Activated T-helper 1 cell treated with anti-CD3 and anti-CD28 coated beads, Interleukin-12 subunit alpha, Interleukin-12 subunit beta, Interleukin-2, Interleukin-4 antibody, amounts not matched to agents 30 ng/mL and 10 ng/mL and 1 ng/mL, durations not matched to agents 14 hours and 24 hours and 36 hours (primary cell): ENCODE data around the gene CRTC3. TPM values are rescaled to one million over a fixed set of nuclear protein-coding genes. Genes with fewer than 3 reads are reported as not detected.

Source experiments
- DNase-seq: peaks from one replicate; pipeline ENCODE4 v3.0.0; 2021; ENCODE audit warnings: low spot score
- H3K27ac Mint-ChIP-seq: one replicate; pipeline ENCODE4 v1.8.0; 2021; ENCODE audit warnings: mild to moderate bottlenecking, mixed read lengths
- H3K27me3 Mint-ChIP-seq: one replicate; pipeline ENCODE4 v1.8.0; 2022; ENCODE audit warnings: mild to moderate bottlenecking, moderate library complexity, mixed read lengths; ENCODE audit not compliant: insufficient read depth
- H3K36me3 Mint-ChIP-seq: one replicate; pipeline ENCODE4 v1.8.0; 2021; ENCODE audit warnings: low read depth, mixed read lengths
- H3K4me1 Mint-ChIP-seq: one replicate; pipeline ENCODE4 v1.8.0; 2021; ENCODE audit warnings: low read depth, mixed read lengths
- H3K4me3 Mint-ChIP-seq: one replicate; pipeline ENCODE4 v1.8.0; 2021; ENCODE audit warnings: mild to moderate bottlenecking, moderate library complexity, mixed read lengths
- H3K9me3 Mint-ChIP-seq: one replicate; pipeline ENCODE4 v1.8.0; 2021; ENCODE audit warnings: mixed read lengths
- intact Hi-C: fragments of 100-400 bp; cut with micrococcal nuclease; formaldehyde crosslinking; loops from one replicate; pipeline ENCODE4 v1.15.1; 2024
- total RNA-seq: library from RNA; stranded (reverse); gene quantifications from 2 replicates; pipeline ENCODE4 v1.2.3, GENCODE V29; 2022

CRTC3 gene
- total RNA-seq, 1 donor from 2014 or later, result 54.0 TPM

DNA sequence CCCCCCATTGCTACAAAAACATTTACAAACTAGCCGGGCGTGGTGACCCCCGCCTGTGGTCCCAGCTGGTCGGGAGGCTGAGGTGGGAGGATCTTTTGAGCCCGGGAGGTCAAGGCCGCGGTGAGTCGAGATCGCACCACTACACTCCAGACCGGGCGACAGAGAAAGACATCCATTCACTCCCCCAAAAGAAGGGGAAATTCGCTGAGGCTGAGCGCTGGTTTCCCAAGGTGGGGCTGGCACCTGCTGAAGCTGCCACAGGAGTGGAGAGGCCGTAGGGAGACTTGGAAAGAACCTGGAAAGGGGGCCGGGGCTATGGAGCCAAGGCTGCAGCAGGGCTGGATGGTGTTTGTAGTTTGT is 732 bp upstream of the CRTC3 start:
- peak overlapping the region; percentile 85 for H3K27ac Mint-ChIP-seq
- H3K36me3 Mint-ChIP-seq, result peaks cover 10% of the 10 kb centered on the region
- H3K9me3 Mint-ChIP-seq, result no peaks in the 10 kb centered on the region
- intact Hi-C loops, result loop anchor here (2.0 kb wide), 1 partner anchor 16 kb away; no protein-coding TSS in a partner anchor
- DNase-seq, result no peak
- peak overlapping the region; percentile 89 for H3K4me3 Mint-ChIP-seq
- H3K4me1 Mint-ChIP-seq, result peaks cover 50% of the 10 kb centered on the region
- H3K27me3 Mint-ChIP-seq, result no peaks in the 10 kb centered on the region

DNA sequence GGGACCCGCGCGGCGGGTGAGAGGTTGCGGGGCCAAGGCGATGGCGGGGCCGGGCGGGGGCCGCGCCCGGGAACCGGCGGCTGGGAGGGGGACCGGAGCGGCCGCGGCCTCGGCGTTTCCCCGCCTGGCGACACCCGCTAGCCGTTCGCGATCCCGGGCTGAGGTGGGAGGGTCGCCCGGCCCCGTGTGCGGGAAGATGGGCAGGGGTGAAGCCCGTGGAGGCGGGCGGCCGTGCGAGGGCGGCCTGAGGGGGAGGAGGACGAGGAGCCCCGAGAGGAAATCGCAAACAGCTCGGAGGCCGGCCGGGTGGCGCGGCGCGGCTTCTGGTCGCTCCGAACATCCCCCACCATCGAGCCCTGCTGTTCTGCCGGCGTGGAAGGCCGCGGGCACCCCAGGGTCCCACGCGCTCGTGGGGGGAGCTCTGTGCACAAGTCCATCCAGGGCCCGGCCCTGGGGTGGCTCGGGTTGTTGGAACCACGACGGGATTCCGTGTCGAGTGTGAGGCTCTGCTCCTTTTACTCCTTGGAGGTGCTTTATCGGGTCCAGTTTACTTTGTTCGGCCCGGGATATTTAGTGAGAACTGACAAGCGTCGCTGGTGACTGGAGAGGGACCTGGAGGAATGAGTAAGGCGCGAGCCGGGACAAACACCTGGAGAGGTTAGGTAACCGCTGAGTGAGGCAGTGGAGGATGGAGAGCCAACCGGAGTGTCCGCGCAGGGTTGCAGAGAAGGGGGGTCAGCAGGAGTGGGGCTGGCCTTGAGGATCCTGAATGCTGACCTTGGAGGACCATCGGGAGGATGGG is 728 bp downstream of the CRTC3 start:
- H3K4me3 Mint-ChIP-seq, result peak overlapping the region; percentile 92
- DNase-seq, result peak; percentile 39
- H3K36me3 Mint-ChIP-seq, result peaks cover 12% of the 10 kb centered on the region
- no peaks in the 10 kb centered on the region for H3K9me3 Mint-ChIP-seq
- peak overlapping the region; percentile 85 for H3K27ac Mint-ChIP-seq
- no peaks in the 10 kb centered on the region for H3K27me3 Mint-ChIP-seq
- peaks cover 56% of the 10 kb centered on the region for H3K4me1 Mint-ChIP-seq
- intact Hi-C loops, result loop anchor here (1.0 to 5.0 kb wide), 4 partner anchors 9 to 87 kb away; no protein-coding TSS in a partner anchor

DNA sequence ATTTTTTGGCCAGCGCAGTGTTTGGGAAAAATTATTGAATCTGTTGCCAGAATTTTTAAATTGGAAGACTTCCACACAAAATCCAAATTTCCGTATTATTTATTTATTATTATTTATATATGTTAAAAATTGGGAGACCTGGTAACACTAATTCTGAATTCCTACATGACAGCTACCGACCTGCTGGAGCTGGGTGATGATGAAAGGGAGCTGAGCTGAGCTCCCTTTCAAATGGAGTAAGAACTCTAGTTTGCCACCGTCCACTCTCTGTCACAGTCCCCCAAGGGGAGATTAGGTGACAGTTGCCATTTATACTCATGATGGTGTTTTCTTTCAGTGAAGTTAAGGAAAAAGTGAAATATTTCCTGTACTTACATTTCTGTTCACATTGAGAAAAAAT is 1.4 kb downstream of the CRTC3 start:
- Mint-ChIP-seq H3K4me1 (peaks cover 62% of the 10 kb centered on the region), H3K9me3 (no peaks in the 10 kb centered on the region), H3K36me3 (peaks cover 12% of the 10 kb centered on the region), H3K27me3 (no peaks in the 10 kb centered on the region), H3K4me3 (peak overlapping the region; percentile 92), H3K27ac (peak overlapping the region; percentile 85)
- intact Hi-C loops, result loop anchor here (1.0 to 5.0 kb wide), 3 partner anchors 8 to 86 kb away; no protein-coding TSS in a partner anchor
- no peak for DNase-seq

DNA sequence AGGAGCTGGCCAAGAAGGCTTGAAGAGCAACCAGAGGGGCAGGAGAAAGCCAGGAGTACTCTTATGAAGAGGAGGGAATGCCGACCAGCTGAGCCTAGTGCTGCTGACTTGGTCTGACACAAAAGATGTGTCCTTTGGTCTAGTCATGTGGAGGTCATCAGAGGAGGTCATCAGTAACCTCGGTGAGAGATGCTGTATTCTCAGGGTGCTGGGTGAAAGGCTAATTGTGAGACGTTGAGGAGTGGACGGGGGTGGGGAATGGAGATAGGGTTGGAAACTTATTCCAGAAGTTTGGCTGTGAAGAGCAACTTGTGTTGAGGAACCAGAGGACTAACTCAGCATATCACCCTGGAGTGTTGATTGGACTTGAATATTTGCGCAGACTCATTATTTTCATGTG is 5.5 kb downstream of the CRTC3 start:
- Mint-ChIP-seq H3K27ac (no peak overlapping the region), H3K4me1 (peaks cover 88% of the 10 kb centered on the region), H3K4me3 (no peak overlapping the region), H3K27me3 (no peaks in the 10 kb centered on the region), H3K9me3 (no peaks in the 10 kb centered on the region), H3K36me3 (peaks cover 35% of the 10 kb centered on the region)
- intact Hi-C loops, result no loop called here
- DNase-seq, result no peak

DNA sequence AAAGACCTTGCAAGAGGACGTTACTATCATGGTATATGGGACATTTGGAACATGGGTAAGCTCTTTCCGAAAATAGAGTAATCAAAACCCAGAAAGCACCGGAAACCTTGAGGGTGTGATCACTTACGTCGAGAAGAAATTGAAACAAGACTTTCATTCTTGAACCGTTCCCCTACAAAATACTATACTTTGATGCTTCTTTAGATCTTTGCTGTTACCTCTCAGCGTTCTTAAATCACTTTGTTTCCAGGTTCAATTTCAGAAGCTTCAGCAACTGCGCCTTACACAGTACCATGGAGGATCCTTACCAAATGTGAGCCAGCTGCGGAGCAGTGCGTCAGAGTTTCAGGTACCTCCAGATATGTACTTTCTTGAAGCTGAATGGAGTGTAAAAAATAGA is 10.1 kb downstream of the CRTC3 start:
- peak overlapping the region; percentile 88 for H3K4me3 Mint-ChIP-seq
- intact Hi-C loops, result loop anchor here (1.0 to 2.0 kb wide), 2 partner anchors 8 to 23 kb away; no protein-coding TSS in a partner anchor
- no peaks in the 10 kb centered on the region for H3K9me3 Mint-ChIP-seq
- peak overlapping the region; percentile 97 for H3K27ac Mint-ChIP-seq
- H3K27me3 Mint-ChIP-seq, result no peaks in the 10 kb centered on the region
- DNase-seq, result no peak
- H3K36me3 Mint-ChIP-seq, result peaks cover 46% of the 10 kb centered on the region
- H3K4me1 Mint-ChIP-seq, result peaks cover 81% of the 10 kb centered on the region

DNA sequence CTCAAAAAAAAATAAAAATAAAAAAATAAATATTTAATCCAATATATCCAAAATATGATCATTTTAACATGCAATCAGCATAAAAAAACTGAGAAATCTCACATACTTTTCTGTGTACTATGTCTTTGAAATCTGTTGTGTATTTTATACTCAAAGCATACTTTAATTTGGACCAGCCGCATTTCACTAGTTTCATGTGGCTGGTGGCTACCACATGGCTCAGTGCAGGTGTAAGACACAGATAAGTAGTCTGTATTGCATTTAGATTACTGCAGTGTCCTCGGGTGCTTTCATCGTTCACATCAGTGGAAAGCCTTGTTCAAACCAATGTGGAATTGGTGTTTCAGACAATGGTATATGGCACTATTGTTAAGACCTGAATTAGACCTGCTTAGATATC is 11.0 kb downstream of the CRTC3 start:
- peak overlapping the region; percentile 26 for H3K4me3 Mint-ChIP-seq
- H3K36me3 Mint-ChIP-seq, result peaks cover 51% of the 10 kb centered on the region
- no peaks in the 10 kb centered on the region for H3K9me3 Mint-ChIP-seq
- H3K4me1 Mint-ChIP-seq, result peaks cover 80% of the 10 kb centered on the region
- intact Hi-C loops, result no loop called here
- H3K27me3 Mint-ChIP-seq, result no peaks in the 10 kb centered on the region
- peak overlapping the region; percentile 40 for H3K27ac Mint-ChIP-seq
- DNase-seq, result no peak

DNA sequence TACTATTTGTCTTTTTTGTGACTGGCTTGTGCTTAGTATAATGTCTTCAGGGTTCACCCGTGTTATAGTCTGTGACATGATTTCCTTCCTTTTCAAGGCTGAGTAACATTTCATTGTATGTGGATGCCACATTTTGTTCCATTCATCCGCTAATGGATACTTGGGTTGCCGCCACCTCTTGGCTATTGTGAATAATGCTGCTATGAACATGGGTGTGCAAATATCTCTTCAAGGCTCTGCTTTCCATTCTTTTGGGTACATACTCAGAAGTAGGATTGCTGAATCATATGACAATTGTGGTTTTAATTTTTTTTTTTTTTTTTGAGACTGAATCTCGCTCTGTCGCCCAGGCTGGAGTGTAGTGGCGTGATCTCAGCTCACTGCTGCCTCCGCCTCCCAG is 15.4 kb downstream of the CRTC3 start:
- no peak overlapping the region for H3K4me3 Mint-ChIP-seq
- H3K9me3 Mint-ChIP-seq, result no peaks in the 10 kb centered on the region
- H3K27me3 Mint-ChIP-seq, result no peaks in the 10 kb centered on the region
- no peak for DNase-seq
- H3K36me3 Mint-ChIP-seq, result peaks cover 49% of the 10 kb centered on the region
- intact Hi-C loops, result no loop called here
- H3K27ac Mint-ChIP-seq, result peak overlapping the region; percentile 33
- peaks cover 66% of the 10 kb centered on the region for H3K4me1 Mint-ChIP-seq

DNA sequence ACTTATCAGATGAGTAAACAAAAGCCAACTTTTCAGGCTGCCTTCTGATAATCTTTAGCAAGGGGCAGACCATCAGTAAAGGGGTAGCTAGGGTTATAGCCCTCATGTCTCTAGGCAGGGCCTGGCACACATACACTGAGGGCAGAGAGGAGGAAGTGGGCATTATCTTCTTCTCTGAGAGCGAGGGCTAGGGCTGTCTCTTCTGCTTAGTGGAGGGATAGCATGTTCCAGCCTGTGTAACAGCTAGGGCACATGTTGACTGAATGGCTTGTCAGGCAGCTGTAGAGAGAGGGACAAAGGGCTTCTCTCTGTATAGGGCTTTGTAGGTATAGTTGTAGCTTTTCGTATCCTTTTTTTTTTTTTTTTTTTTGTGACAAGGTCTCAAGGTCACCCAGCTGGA is 17.8 kb downstream of the CRTC3 start:
- H3K27ac Mint-ChIP-seq, result peak overlapping the region; percentile 26
- no peak overlapping the region for H3K4me3 Mint-ChIP-seq
- H3K36me3 Mint-ChIP-seq, result peaks cover 57% of the 10 kb centered on the region

DNA sequence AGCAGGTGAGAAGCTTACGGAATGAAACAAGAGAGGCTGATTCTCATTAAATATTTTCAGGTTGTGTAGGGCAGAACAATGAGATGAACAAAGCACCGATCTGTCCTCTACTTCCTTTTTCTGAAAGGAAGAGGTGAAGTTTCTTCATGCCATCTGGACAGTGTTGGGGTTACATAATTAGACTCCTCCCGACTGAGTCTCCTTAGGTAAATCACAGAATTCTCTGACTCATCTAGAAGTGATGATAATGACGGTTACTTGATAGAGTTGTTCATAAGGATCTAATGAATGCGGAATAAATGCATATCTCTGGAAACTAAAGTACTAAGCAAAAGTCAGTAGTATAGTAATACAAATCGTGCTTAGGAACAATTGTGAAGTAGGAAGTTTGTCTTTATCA is 21.2 kb downstream of the CRTC3 start:
- intact Hi-C loops, result no loop called here
- Mint-ChIP-seq H3K4me1 (peaks cover 46% of the 10 kb centered on the region), H3K27ac (no peak overlapping the region), H3K27me3 (no peaks in the 10 kb centered on the region), H3K4me3 (no peak overlapping the region), H3K36me3 (peaks cover 46% of the 10 kb centered on the region), H3K9me3 (no peaks in the 10 kb centered on the region)
- DNase-seq, result no peak

More for the DNA sequence above, 17.8 kb downstream of the CRTC3 start:
- peaks cover 62% of the 10 kb centered on the region for H3K4me1 Mint-ChIP-seq
- H3K9me3 Mint-ChIP-seq, result no peaks in the 10 kb centered on the region
- no peaks in the 10 kb centered on the region for H3K27me3 Mint-ChIP-seq
- intact Hi-C loops, result loop anchor here (2.0 kb wide), 1 partner anchor 13 kb away; no protein-coding TSS in a partner anchor
- no peak for DNase-seq

DNA sequence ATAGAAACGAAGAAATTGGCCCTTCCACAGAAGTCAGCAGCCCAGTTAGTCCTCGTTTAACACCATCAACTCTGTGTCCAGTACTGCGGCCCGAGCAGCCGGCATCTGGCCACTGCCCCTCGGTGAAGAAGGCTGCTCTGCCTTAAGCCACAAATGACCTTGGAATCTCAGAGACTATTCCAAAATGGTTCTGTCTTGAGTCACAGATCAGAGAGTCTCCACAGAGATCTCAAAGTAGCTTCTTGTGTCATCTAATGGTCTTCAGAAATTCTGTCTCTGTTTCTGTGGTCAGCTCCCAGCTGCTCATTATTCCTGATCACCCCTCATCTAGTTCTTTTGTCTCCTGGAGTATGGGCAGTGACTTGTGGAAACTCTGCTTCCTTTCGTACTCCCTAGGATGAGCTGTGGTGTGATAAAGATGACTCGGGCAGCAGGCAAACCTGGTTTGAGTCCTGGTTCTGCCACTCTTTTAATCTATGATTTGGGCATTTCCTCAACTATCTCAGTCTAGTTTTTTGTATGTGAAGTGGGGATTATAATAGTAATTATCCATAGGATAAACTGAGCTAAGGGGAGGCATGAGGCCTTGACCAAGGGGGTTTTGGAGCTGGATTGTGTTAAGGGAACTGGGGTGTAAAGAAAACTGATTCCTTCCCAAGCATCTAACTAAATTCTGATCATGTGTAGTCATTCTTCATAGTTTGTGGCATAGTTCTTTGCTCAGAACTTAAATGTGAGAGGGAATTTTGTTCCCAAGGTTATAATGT is 22.6 kb downstream of the CRTC3 start:
- Mint-ChIP-seq H3K4me1 (peaks cover 49% of the 10 kb centered on the region), H3K9me3 (no peaks in the 10 kb centered on the region), H3K36me3 (peaks cover 43% of the 10 kb centered on the region), H3K27ac (peak overlapping the region; percentile 16), H3K4me3 (no peak overlapping the region), H3K27me3 (no peaks in the 10 kb centered on the region)
- no peak for DNase-seq
- intact Hi-C loops, result no loop called here

DNA sequence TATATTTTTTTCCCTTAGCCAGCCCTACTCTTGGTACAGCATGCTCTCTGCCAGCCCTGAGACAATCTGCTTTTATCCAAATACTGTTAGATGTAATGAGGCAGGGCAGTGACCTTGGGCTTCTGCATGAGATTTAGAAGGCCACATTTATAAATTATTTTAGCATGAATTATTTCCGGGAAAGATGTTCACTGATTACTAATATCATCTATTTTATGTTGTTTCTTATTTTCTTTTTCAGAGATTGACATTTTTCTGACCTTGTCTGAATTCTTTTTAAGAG is 23.1 kb downstream of the CRTC3 start:
- intact Hi-C loops, result no loop called here
- Mint-ChIP-seq H3K36me3 (peaks cover 39% of the 10 kb centered on the region), H3K27ac (no peak overlapping the region), H3K9me3 (no peaks in the 10 kb centered on the region), H3K27me3 (no peaks in the 10 kb centered on the region), H3K4me1 (peaks cover 49% of the 10 kb centered on the region), H3K4me3 (no peak overlapping the region)
- DNase-seq, result no peak

DNA sequence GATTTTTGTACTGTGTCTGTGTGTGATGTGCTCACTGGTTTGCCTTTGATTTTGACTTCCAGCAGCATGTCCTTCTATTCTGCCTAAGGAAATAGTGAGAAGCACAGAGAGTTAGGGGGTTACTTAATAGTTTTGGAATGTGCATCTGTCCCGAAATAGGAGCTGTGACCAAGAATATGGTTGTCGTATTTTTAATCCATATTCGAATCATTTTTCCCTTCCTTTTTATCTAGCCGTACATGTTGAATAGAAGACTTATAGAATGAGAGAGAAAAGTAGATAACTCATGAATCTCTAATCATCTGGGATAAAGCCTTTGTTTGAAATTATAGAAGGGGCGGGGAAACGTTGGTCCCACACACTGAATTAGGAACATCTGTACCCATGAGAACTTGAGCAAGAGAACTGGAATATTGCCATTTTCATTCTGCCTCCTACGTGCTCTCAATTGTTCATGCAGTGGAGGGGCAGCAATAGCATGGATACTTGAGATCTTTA is 23.6 kb downstream of the CRTC3 start:
- Mint-ChIP-seq H3K36me3 (peaks cover 38% of the 10 kb centered on the region), H3K4me1 (peaks cover 49% of the 10 kb centered on the region), H3K27me3 (no peaks in the 10 kb centered on the region), H3K4me3 (no peak overlapping the region), H3K9me3 (no peaks in the 10 kb centered on the region), H3K27ac (no peak overlapping the region)
- intact Hi-C loops, result no loop called here
- DNase-seq, result no peak
